Islet precursor cell (in vitro differentiated cells): ENCODE data around the gene ARPIN.
A peak's percentile ranks its signal among the peaks of the same experiment; 100 is the strongest.
"Not testable (repeated sequence)": the region's sequence is repeated elsewhere in the genome, so short reads cannot be mapped to it uniquely, and the experiment has no call there.

Experiments used
- DNase-seq: peaks from one replicate; pipeline ENCODE4 v3.0.0-alpha.2; 2018

The ARPIN gene

DNA sequence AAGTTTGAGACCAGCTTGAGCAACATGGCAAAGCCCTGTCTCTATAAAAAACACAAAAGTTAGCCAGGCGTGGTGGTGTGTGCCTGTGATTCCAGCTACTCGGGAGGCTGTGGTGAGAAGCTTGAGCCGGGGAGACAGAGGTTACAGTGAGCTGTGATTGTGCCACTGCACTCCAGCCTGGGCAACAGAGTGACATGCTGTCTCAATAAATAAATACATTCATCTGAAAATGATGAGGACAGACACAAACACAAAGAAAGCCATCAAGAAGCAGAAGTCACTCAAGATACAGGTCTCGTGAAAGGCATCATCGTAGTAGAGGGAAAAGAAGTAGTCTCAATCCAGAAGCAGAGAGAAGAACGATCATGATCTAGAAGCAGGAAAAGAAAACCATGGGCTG is 37.0 kb downstream of the ARPIN start:
- DNase-seq, result no peak

GRCh38 chr15:89874926-89875564 is 37.7 kb downstream of the ARPIN start:
- peak; percentile 85 for DNase-seq

GRCh38 chr15:89870688-89871288 is 42.0 kb downstream of the ARPIN start:
- DNase-seq, result no peak

DNA sequence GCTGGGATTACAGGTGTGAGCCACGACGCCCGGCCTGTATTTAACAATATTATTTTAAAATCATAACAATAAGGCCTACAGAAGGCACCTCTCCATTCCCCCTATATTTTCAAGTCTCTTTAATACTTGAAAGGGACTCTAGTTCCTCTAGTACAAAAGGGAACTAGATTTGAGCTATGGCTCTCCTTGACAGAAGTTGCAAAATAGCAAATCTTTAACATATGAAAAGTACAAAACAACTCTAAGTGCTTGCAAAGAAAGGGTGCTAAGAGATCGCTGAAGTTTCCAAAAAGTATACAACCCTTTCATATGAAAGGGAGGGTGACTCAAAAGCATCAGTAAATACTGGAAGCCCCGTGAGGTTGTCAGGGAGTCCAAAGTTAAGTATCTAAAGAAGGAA is 42.7 kb downstream of the ARPIN start:
- no peak for DNase-seq

GRCh38 chr15:89869490-89869889 is 43.3 kb downstream of the ARPIN start:
- not testable (repeated sequence) for DNase-seq

DNA sequence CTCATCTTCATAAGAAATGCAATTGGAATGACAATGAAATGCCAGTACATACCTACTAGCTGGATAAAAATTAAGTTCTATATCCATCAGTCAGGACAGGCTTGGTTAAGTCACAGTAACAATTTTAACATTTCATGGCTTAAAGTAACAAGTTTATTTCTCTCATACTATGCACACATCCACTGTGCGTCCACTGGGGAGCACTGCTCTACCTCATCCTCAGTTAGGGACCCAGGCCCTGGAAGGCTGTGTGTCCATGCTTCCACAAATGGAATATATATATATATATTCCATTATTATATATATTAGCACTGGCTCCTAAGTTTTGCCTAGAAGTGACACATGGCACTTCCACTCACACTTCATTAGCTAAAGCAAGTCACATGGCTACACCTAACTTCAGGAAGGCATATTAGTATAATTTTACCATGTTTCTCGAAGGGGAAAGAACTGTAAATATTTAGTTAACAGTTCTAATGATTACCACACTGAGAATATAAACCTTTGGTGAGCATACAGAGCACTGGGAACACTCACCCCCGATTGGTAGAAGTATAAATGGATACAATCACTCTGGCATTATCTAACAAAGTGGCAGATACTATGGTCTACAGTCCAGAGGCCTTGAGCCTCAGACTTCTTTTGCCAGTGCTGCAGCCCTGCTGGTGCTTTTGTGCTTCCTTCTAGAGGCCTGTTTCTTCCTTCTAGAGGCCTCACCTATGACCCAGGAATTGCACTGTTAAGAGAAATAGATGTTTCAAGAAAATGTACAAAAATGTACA is 47.6 kb downstream of the ARPIN start:
- no peak for DNase-seq

DNA sequence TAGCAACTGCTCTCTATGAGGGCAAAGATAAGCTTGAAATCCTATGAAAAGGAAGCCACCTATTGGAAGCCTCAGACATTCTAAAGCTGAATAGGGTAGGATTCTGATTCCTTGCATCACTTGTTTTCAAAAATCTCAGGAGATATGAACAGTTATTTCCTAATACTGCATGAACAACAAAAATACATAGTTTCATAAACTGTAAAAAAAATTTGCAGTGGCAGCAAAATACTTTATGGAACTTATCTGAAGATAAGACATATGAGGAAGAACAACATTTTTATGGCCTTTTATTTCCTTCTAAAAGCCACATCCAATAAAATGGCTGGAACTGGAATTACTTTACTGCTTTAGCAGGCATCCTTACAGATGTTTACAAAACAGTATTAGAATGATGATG is 48.8 kb downstream of the ARPIN start:
- no peak for DNase-seq

DNA sequence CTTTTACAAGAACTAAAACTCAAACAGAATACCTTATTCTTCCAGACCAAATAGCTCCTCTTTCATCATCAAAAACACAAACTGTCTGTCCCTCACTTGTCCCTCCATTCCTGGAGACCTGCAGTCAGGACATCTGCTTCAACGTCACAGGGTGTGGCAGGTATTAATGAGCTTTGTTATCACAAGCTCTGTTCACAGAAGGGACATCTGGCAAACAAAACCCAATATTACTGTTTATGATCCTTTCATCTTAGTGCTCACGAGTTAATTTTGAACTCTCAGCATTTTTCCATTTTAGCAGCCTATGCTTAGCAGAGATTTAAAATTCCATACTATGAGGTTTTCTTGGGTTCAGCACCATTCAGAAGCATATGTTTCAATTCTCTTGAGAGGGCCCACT is 51.9 kb downstream of the ARPIN start:
- no peak for DNase-seq

GRCh38 chr15:89860431-89860830 is 52.3 kb downstream of the ARPIN start:
- DNase-seq, result no peak

GRCh38 chr15:89858661-89859458 is 53.9 kb downstream of the ARPIN start:
- no peak for DNase-seq

- no peak for DNase-seq
These were observed 55.1 kb downstream of the ARPIN start for GRCh38 chr15:89857673-89858072.

- no peak for DNase-seq
These were observed 56.8 kb downstream of the ARPIN start for GRCh38 chr15:89855948-89856347.

DNA sequence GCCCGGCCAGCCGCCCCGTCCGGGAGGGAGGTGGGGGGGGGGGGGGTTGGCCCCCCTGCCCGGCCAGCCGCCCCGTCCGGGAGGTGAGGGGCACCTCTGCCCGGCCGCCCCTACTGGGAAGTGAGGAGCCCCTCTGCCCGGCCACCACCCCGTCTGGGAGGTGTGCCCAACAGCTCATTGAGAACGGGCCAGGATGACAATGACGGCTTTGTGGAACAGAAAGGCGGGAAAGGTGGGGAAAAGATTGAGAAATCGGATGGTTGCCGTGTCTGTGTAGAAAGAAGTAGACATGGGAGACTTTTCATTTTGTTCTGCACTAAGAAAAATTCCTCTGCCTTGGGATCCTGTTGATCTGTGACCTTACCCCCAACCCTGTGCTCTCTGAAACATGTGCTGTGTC is 57.9 kb downstream of the ARPIN start:
- DNase-seq, result not testable (repeated sequence)

- DNase-seq, result no peak
These were observed 60.3 kb downstream of the ARPIN start for GRCh38 chr15:89852342-89852995.

- DNase-seq, result no peak
These were observed 60.9 kb downstream of the ARPIN start for GRCh38 chr15:89851673-89852341.

GRCh38 chr15:89848970-89849292 is 63.8 kb downstream of the ARPIN start:
- no peak for DNase-seq

DNA sequence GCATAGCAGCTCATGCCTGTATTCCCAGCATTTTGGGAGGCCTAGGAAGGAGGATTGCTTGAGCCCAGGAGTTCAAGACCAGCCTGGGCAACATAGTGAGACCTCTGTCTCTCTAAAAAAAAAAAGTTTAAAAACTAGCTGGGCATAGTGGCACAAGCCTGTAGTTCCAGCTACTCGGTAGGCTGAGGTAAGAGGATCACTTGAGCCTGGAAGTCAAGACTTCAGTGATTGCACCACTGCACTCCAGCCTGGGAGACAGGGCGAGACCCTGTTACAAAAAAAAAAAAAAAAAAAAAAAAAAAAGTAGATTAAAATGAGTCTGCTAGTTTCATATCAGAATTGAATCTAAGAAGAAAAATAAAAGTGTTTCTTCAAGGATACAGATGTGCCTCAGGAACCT is 65.7 kb downstream of the ARPIN start:
- no peak for DNase-seq

DNA sequence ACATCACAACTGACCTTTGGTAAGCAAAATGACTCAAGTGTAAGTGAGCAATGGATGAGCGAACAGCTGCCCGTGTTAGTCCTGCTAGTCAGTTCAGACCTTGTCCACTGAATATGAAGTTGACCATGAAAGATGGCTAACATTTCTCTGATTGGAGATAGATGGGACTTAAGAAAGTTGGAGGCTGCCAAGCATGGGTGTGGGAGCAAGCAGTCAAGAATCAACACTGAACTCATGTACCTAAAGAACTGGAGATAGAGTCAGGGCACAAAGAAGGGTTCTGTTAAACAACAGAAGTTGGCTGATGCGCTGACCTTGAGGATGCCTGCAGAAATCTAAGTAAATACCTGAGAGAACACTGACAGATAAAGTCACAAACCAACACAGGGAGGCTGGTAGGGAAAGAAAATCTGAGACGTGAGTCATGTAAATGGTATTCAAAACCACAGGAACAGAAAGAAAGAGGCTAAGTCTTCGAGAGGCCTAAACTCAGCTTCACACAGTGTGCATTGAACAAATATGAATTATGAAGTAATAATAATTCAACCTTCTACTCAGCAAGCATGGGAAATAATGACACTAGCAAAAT is 67.4 kb downstream of the ARPIN start:
- DNase-seq, result peak; percentile 68
